ENCODE measurements around the gene TMEM245. TPM values are rescaled to one million over a fixed set of nuclear protein-coding genes. Genes with fewer than 3 reads are reported as not detected.

Gene TMEM245
- polyA plus RNA-seq, 4 donors, result 4.3 to 54.0 (median 9.8) TPM

DNA sequence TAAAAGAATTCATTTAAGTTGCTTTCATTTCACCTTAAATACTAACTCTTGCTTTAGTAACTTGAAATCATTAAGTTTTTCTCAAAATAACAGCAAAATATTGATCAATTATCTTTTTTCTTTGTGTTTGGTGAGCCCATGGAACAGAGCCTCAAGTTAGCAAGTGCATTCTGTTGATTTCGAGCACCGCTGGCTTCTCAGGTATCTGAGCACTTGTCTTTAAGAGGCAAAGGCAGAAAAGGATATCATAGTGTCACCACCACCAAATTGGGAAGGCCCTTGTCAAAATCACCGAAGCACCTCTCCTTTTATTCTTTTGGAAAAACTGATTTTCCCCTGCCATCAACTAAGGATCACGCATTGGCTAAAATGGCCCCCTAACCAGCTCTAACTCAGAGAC is 89.3 kb downstream of the TMEM245 start:
- no peak for FAIRE-seq
- 91 to 97% (median 95%) methylated on average over 4 of the region's 4 CpGs for WGBS, 3 donors

DNA sequence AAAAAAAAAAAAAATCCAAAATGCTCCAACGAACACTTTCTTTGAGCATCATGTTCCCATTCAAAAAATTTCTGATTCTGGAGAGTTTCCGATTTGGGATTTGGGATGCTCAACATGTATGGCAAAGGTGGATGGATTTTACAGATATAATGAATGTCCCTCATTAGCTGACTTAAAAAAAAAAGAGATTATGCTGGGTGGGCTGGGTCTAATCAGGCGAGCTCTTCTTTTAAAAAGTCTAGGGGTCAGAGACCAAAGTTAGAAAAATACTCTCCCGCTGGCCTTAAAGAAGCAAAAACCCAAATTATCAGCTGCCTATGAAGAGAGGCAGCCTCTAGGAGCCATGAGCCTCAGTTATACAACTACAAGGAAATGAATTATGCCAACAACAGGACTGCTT is 91.3 kb downstream of the TMEM245 start:
- no peak overlapping the region for H3K27ac ChIP-seq (ENCODE audit: low read depth in 1 of 3, low read length in 2 of 3)
- WGBS, 3 donors, result 94 to 97% (median 95%) methylated on average over 4 of the region's 4 CpGs
- FAIRE-seq (no peak), DNase-seq (no peak)
- H3K9me3 ChIP-seq (ENCODE audit: control insufficient read depth in 2 of 2, insufficient read depth in 1 of 2, low read depth in 1 of 2, low read length in 1 of 2), result no peaks in the 10 kb centered on the region
- no peaks in the 10 kb centered on the region for H3K4me1 ChIP-seq (ENCODE audit: control insufficient read depth in 3 of 3, insufficient read depth in 2 of 3, low read depth in 1 of 3, low read length in 2 of 3)
- H3K27me3 ChIP-seq (ENCODE audit: control insufficient read depth in 3 of 3, insufficient read depth in 3 of 3, low read length in 3 of 3), result no peaks in the 10 kb centered on the region
- peaks cover 0 to 33% (median 15%) of the 10 kb centered on the region in 3 donors for H3K36me3 ChIP-seq (ENCODE audit: control insufficient read depth in 3 of 3, insufficient read depth in 2 of 3, low read depth in 1 of 3, low read length in 3 of 3)
- no peak overlapping the region for H3K4me3 ChIP-seq (ENCODE audit: low read depth in 1 of 3, low read length in 3 of 3)

More for the DNA sequence above, 89.3 kb downstream of the TMEM245 start:
- Histone ChIP-seq H3K9me3 (ENCODE audit: control insufficient read depth in 2 of 2, insufficient read depth in 1 of 2, low read depth in 1 of 2, low read length in 1 of 2) (no peaks in the 10 kb centered on the region), H3K4me1 (ENCODE audit: control insufficient read depth in 3 of 3, insufficient read depth in 2 of 3, low read depth in 1 of 3, low read length in 2 of 3) (no peaks in the 10 kb centered on the region), H3K27me3 (ENCODE audit: control insufficient read depth in 3 of 3, insufficient read depth in 3 of 3, low read length in 3 of 3) (no peaks in the 10 kb centered on the region), H3K36me3 (ENCODE audit: control insufficient read depth in 3 of 3, insufficient read depth in 2 of 3, low read depth in 1 of 3, low read length in 3 of 3) (peaks cover 2 to 37% (median 13%) of the 10 kb centered on the region in 3 donors), H3K4me3 (ENCODE audit: low read depth in 1 of 3, low read length in 3 of 3) (no peak overlapping the region), H3K27ac (ENCODE audit: low read depth in 1 of 3, low read length in 2 of 3) (no peak overlapping the region)
- DNase-seq, result no peak

DNA sequence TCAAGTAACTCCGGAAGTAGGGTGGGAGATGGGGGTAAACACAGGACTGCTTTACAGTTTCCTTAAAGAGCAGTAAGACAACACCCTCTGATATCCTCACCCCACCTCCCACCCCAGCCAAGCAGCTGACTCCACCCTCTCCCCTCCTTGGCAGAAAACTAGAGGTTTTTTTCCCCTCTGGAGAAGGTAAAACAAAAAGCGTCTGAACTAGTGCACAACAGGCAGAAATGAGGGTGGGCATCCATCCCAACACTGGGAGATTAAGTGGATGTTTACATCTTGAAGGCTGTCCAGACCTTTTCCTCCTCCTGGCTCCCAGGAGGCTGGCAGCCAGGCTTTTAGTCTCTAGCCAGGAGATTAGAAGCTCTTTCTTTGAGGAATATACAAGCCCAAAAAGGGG is 92.6 kb downstream of the TMEM245 start:
- Histone ChIP-seq H3K4me3 (ENCODE audit: low read depth in 1 of 3, low read length in 3 of 3) (no peak overlapping the region), H3K9me3 (ENCODE audit: control insufficient read depth in 2 of 2, insufficient read depth in 1 of 2, low read depth in 1 of 2, low read length in 1 of 2) (no peaks in the 10 kb centered on the region), H3K27me3 (ENCODE audit: control insufficient read depth in 3 of 3, insufficient read depth in 3 of 3, low read length in 3 of 3) (no peaks in the 10 kb centered on the region), H3K4me1 (ENCODE audit: control insufficient read depth in 3 of 3, insufficient read depth in 2 of 3, low read depth in 1 of 3, low read length in 2 of 3) (no peaks in the 10 kb centered on the region), H3K36me3 (ENCODE audit: control insufficient read depth in 3 of 3, insufficient read depth in 2 of 3, low read depth in 1 of 3, low read length in 3 of 3) (peaks cover 0 to 23% (median 10%) of the 10 kb centered on the region in 3 donors), H3K27ac (ENCODE audit: low read depth in 1 of 3, low read length in 2 of 3) (no peak overlapping the region)
- DNase-seq (no peak), FAIRE-seq (no peak)
- 66 to 82% (median 68%) methylated on average over 2 of the region's 2 CpGs for WGBS, 3 donors

DNA sequence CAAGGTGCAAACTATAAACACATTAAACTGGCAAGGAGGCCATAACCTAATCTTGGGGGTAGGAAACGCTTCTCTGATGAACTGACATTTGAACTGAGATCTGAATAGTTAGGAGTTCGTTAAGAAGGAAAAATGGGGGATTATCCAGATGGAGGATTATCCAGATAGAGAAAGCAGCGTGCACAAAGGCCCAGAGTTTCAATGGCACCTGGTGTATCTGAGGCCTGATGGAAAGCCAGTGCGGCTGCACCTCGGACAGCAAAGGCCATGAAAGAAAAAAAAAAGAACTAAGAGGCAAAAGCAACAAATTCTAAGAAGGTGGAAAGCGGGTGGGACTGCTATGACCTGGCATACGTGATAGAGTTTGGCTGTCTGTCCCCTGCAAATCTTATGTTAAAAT is 93.4 kb downstream of the TMEM245 start:
- no peak overlapping the region for H3K27ac ChIP-seq (ENCODE audit: low read depth in 1 of 3, low read length in 2 of 3)
- no peaks in the 10 kb centered on the region for H3K4me1 ChIP-seq (ENCODE audit: control insufficient read depth in 3 of 3, insufficient read depth in 2 of 3, low read depth in 1 of 3, low read length in 2 of 3)
- no peak overlapping the region for H3K4me3 ChIP-seq (ENCODE audit: low read depth in 1 of 3, low read length in 3 of 3)
- 76 to 90% (median 87%) methylated on average over 7 of the region's 7 CpGs for WGBS, 3 donors
- no peaks in the 10 kb centered on the region for H3K9me3 ChIP-seq (ENCODE audit: control insufficient read depth in 2 of 2, insufficient read depth in 1 of 2, low read depth in 1 of 2, low read length in 1 of 2)
- no peak for DNase-seq
- no peak for FAIRE-seq
- H3K36me3 ChIP-seq (ENCODE audit: control insufficient read depth in 3 of 3, insufficient read depth in 2 of 3, low read depth in 1 of 3, low read length in 3 of 3), result peaks cover 0 to 25% (median 10%) of the 10 kb centered on the region in 3 donors
- H3K27me3 ChIP-seq (ENCODE audit: control insufficient read depth in 3 of 3, insufficient read depth in 3 of 3, low read length in 3 of 3), result no peaks in the 10 kb centered on the region

DNA sequence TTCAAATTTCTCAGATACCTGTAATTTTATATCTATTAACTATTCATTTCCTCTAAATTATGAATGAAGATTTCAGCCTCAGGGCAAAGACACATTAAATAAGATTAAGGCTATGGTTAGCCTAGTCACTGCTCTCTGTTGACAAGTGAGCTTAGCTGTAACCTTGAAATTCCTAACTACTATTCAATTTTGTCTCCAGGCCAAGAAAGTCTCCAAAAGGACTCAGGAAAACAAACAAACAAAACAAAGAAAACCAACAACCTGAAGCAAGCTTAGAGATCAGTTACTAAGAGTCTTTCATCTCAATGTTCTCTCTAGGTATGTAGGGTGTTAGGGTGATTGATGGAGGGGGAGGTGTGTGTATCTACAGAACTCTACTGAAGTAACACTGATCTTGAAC is 96.9 kb downstream of the TMEM245 start:
- FAIRE-seq, result no peak
- DNase-seq, result no peak
- Histone ChIP-seq H3K27me3 (ENCODE audit: control insufficient read depth in 3 of 3, insufficient read depth in 3 of 3, low read length in 3 of 3) (no peaks in the 10 kb centered on the region), H3K4me3 (ENCODE audit: low read depth in 1 of 3, low read length in 3 of 3) (no peak overlapping the region), H3K9me3 (ENCODE audit: control insufficient read depth in 2 of 2, insufficient read depth in 1 of 2, low read depth in 1 of 2, low read length in 1 of 2) (no peaks in the 10 kb centered on the region), H3K4me1 (ENCODE audit: control insufficient read depth in 3 of 3, insufficient read depth in 2 of 3, low read depth in 1 of 3, low read length in 2 of 3) (no peaks in the 10 kb centered on the region), H3K36me3 (ENCODE audit: control insufficient read depth in 3 of 3, insufficient read depth in 2 of 3, low read depth in 1 of 3, low read length in 3 of 3) (peaks cover 0 to 30% (median 15%) of the 10 kb centered on the region in 3 donors), H3K27ac (ENCODE audit: low read depth in 1 of 3, low read length in 2 of 3) (no peak overlapping the region)

DNA sequence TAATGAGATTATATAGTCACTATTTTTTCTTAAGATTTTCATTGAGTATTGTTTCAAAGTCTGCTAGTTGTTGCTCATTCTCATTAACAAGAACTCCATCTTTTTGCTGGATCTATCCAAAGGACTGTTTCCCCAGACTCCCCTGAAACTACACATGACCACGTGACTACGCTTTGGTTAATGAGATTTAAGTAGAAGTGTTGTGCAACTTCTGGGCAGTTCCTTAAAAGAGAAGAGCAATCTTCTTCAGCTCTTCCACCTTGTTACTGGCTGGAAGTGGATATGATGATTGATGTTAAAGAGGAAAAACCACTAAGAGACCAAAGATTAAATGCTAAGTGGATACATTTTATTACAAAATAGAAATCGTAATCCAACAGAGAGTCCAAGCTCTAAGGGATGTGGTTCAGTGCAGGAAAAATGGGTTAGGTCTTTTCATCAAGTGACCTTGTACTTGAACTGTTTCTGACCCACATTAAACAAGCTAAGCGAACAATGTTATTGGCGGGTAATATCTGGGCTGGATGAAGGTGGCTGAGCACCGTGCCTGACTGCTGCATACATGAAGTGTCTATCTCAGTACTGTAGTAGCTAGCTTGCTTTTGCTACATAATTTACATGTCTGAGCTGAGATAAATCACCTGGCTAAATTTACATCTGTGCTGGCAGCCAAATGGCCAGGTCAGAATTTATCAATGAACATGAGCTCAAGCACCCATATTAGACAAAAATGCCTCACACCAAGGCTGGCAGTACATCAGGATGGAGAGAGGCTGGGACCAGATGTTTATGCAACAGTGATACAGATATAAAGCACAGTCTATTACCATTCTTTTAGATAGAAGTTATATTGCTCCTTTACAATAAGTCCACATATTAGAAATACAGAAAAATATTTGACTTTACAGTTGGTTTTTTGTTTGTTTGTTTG is 98.9 kb downstream of the TMEM245 start:
- Histone ChIP-seq H3K27me3 (ENCODE audit: control insufficient read depth in 3 of 3, insufficient read depth in 3 of 3, low read length in 3 of 3) (no peaks in the 10 kb centered on the region), H3K36me3 (ENCODE audit: control insufficient read depth in 3 of 3, insufficient read depth in 2 of 3, low read depth in 1 of 3, low read length in 3 of 3) (peaks cover 0 to 18% (median 12%) of the 10 kb centered on the region in 3 donors), H3K27ac (ENCODE audit: low read depth in 1 of 3, low read length in 2 of 3) (no peak overlapping the region), H3K4me1 (ENCODE audit: control insufficient read depth in 3 of 3, insufficient read depth in 2 of 3, low read depth in 1 of 3, low read length in 2 of 3) (no peaks in the 10 kb centered on the region), H3K4me3 (ENCODE audit: low read depth in 1 of 3, low read length in 3 of 3) (no peak overlapping the region), H3K9me3 (ENCODE audit: control insufficient read depth in 2 of 2, insufficient read depth in 1 of 2, low read depth in 1 of 2, low read length in 1 of 2) (no peaks in the 10 kb centered on the region)
- no peak for FAIRE-seq
- WGBS, 3 donors, result 86 to 87% (median 86%) methylated on average over 6 of the region's 6 CpGs
- no peak for DNase-seq

DNA sequence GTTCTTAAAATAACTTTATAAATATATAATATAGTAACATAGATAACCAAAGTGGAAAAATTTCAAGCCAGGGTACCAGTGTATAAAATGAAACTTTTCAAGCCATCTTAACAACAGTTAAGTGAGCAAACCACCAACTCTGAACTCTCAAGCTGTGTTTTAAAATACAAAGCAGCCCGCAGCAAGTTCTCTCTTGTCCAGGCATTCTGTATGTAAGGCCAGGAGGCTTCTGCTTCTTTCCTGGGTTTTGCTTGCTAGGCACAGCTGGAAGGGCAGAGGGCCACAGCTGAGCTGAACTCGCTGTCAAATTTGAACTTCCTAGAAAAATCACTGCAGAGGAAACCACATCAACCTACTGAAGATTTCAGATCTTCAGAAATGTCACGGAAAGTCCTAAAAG is 99.6 kb downstream of the TMEM245 start:
- DNase-seq, result no peak
- Histone ChIP-seq H3K4me3 (ENCODE audit: low read depth in 1 of 3, low read length in 3 of 3) (no peak overlapping the region), H3K27ac (ENCODE audit: low read depth in 1 of 3, low read length in 2 of 3) (no peak overlapping the region), H3K27me3 (ENCODE audit: control insufficient read depth in 3 of 3, insufficient read depth in 3 of 3, low read length in 3 of 3) (no peaks in the 10 kb centered on the region), H3K4me1 (ENCODE audit: control insufficient read depth in 3 of 3, insufficient read depth in 2 of 3, low read depth in 1 of 3, low read length in 2 of 3) (no peaks in the 10 kb centered on the region), H3K36me3 (ENCODE audit: control insufficient read depth in 3 of 3, insufficient read depth in 2 of 3, low read depth in 1 of 3, low read length in 3 of 3) (peaks cover 0 to 17% (median 12%) of the 10 kb centered on the region in 3 donors), H3K9me3 (ENCODE audit: control insufficient read depth in 2 of 2, insufficient read depth in 1 of 2, low read depth in 1 of 2, low read length in 1 of 2) (no peaks in the 10 kb centered on the region)
- 89 to 93% (median 90%) methylated on average over 3 of the region's 3 CpGs for WGBS, 3 donors
- FAIRE-seq, result no peak

DNA sequence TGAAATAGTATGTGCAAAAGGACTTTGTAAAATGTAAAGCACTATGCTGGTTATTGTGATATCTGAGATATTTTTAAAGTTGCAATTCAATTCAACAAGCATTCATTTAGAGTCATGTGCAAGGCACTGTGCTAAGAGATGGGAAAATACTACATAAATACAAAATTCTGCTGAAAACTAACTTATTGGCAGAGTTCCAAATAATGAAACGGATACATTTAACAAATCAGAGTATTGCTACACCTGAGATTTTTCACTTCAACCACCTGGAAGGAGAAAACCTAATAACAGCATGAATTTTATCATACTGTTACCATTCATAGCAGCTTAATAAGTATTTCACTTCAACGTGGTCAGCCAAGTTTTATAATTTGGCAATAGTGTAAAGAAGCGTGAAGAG is 100.3 kb downstream of the TMEM245 start:
- Histone ChIP-seq H3K4me3 (ENCODE audit: low read depth in 1 of 3, low read length in 3 of 3) (no peak overlapping the region), H3K4me1 (ENCODE audit: control insufficient read depth in 3 of 3, insufficient read depth in 2 of 3, low read depth in 1 of 3, low read length in 2 of 3) (peaks cover 0 to 4% (median 0%) of the 10 kb centered on the region in 3 donors), H3K36me3 (ENCODE audit: control insufficient read depth in 3 of 3, insufficient read depth in 2 of 3, low read depth in 1 of 3, low read length in 3 of 3) (peaks cover 0 to 16% (median 10%) of the 10 kb centered on the region in 3 donors), H3K27ac (ENCODE audit: low read depth in 1 of 3, low read length in 2 of 3) (no peak overlapping the region), H3K27me3 (ENCODE audit: control insufficient read depth in 3 of 3, insufficient read depth in 3 of 3, low read length in 3 of 3) (no peaks in the 10 kb centered on the region), H3K9me3 (ENCODE audit: control insufficient read depth in 2 of 2, insufficient read depth in 1 of 2, low read depth in 1 of 2, low read length in 1 of 2) (no peaks in the 10 kb centered on the region)
- 84 to 87% (median 86%) methylated on average over 3 of the region's 3 CpGs for WGBS, 3 donors
- no peak for DNase-seq
- FAIRE-seq, result no peak
